SK-N-SH (cell line): Measurements from ENCODE around the gene WDR7.

ENCODE experiments used
- FOXJ3 ChIP-seq: sonication (generic); formaldehyde crosslinking; IDR thresholded peaks from 2 replicates; pipeline ENCODE4 v1.5.1; 2020; ENCODE audit warnings: mild to moderate bottlenecking, missing genetic modification reagents
- TF ChIP-seq, protein P1 (sequence below): fragments of 200-600 bp; sonication (generic); IDR thresholded peaks from 2 replicates; pipeline ENCODE4 v1.6.1; 2017; ENCODE audit warnings: antibody characterized with exemption, mild to moderate bottlenecking, moderate library complexity

DNA sequence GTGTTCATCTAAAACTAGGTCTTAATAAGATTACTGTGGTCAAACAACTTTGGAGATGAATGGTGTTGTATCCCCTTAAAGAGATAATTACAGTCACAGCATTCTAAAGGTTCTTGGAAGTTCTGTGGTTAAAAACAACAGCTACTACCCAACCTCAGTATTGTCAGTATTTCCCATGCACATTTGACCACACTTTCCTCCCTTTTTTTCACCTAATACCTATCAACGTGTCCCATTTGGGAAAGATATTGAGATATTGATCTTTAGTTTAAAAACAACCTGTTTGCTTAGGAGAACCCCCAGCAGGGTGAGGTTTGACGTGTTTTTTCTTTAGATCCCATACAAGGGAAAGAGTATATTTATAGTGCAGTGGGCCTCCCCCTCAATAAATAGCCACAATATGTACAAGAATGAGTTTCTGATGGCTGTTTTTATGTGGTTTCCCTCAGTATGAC is 65.6 kb downstream of the WDR7 start:
- no peak for TF ChIP-seq FOXJ3 (CRISPR knock-in tag)
- TF ChIP-seq, protein P1, sequence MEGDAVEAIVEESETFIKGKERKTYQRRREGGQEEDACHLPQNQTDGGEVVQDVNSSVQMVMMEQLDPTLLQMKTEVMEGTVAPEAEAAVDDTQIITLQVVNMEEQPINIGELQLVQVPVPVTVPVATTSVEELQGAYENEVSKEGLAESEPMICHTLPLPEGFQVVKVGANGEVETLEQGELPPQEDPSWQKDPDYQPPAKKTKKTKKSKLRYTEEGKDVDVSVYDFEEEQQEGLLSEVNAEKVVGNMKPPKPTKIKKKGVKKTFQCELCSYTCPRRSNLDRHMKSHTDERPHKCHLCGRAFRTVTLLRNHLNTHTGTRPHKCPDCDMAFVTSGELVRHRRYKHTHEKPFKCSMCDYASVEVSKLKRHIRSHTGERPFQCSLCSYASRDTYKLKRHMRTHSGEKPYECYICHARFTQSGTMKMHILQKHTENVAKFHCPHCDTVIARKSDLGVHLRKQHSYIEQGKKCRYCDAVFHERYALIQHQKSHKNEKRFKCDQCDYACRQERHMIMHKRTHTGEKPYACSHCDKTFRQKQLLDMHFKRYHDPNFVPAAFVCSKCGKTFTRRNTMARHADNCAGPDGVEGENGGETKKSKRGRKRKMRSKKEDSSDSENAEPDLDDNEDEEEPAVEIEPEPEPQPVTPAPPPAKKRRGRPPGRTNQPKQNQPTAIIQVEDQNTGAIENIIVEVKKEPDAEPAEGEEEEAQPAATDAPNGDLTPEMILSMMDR: no peak
